Endodermal cell (in vitro differentiated cells): ENCODE results near the gene TRPC6. TPM values are rescaled to one million over a fixed set of nuclear protein-coding genes. Genes with fewer than 3 reads are reported as not detected.

Experiments used
- DNase-seq: peaks from one replicate; pipeline ENCODE4 v3.0.0-alpha.2; 2017
- H3K27ac ChIP-seq: 2 replicates; pipeline ENCODE4 v1.5.1; 2013; ENCODE audit warnings: mild to moderate bottlenecking, low read depth, low read length, moderate library complexity
- H3K27me3 ChIP-seq: 2 replicates; pipeline ENCODE4 v1.6.1; 2013; ENCODE audit warnings: mild to moderate bottlenecking, low read length, moderate library complexity; ENCODE audit not compliant: insufficient read depth, control insufficient read depth, poor library complexity, severe bottlenecking
- H3K36me3 ChIP-seq: 2 replicates; pipeline ENCODE4 v1.7.0; 2013; ENCODE audit warnings: mild to moderate bottlenecking, low read length, moderate library complexity; ENCODE audit not compliant: control insufficient read depth, insufficient read depth
- H3K4me1 ChIP-seq: one replicate; pipeline ENCODE4 v1.7.0; 2013; ENCODE audit warnings: low read length; ENCODE audit not compliant: control insufficient read depth, insufficient read depth
- H3K4me3 ChIP-seq: 2 replicates; pipeline ENCODE4 v1.5.1; 2013; ENCODE audit warnings: mild to moderate bottlenecking, low read length, moderate library complexity
- H3K9ac ChIP-seq: 2 replicates; pipeline ENCODE4 v1.6.1; 2013; ENCODE audit warnings: mild to moderate bottlenecking, low read length, moderate library complexity; ENCODE audit not compliant: poor library complexity, severe bottlenecking; ENCODE audit errors: extremely low read depth
- H3K9me3 ChIP-seq: 2 replicates; pipeline ENCODE4 v1.6.1; 2013; ENCODE audit warnings: mild to moderate bottlenecking, low read length, moderate library complexity; ENCODE audit not compliant: control insufficient read depth
- H3K27ac Mint-ChIP-seq: 2 replicates; pipeline ENCODE4 v1.8.0; 2020; ENCODE audit warnings: mixed read lengths
- H3K27me3 Mint-ChIP-seq: 2 replicates; pipeline ENCODE4 v1.8.0; 2021; ENCODE audit warnings: mild to moderate bottlenecking, mixed read lengths; ENCODE audit not compliant: insufficient read depth
- H3K36me3 Mint-ChIP-seq: 2 replicates; pipeline ENCODE4 v1.8.0; 2020; ENCODE audit warnings: low read depth, mixed read lengths
- H3K4me1 Mint-ChIP-seq: 2 replicates; pipeline ENCODE4 v1.8.0; 2020; ENCODE audit warnings: mixed read lengths
- H3K4me3 Mint-ChIP-seq: 2 replicates; pipeline ENCODE4 v1.8.0; 2020; ENCODE audit warnings: mild to moderate bottlenecking, moderate library complexity, mixed read lengths
- H3K9me3 Mint-ChIP-seq: 2 replicates; pipeline ENCODE4 v1.8.0; 2020; ENCODE audit warnings: mild to moderate bottlenecking, mixed read lengths
- CTCF ChIP-seq: fragments of 200-600 bp; sonication (generic); conservative IDR thresholded peaks from 2 replicates; pipeline ENCODE4 v1.5.0; 2021; ENCODE audit warnings: antibody characterized with exemption, mild to moderate bottlenecking
- WGBS, 2 experiments: methylation state at CpG; one replicate each; pipeline versions ENCODE4 v1.1.5 to v1.1.7; 2013; ENCODE audit warnings: missing lambda C conversion rate in 2 of 2, mixed read lengths in 1 of 2; ENCODE audit not compliant: insufficient coverage in 1 of 2, insufficient read length in 1 of 2; 5-methylcytosine and 5-hydroxymethylcytosine counted together
- total RNA-seq, 2 donors: library from RNA; stranded (reverse); fragmentation: NEBNext Ultra II Directional in 1 of 2; extraction: Animal tissue kit (Norgen Biotek cat#: 25700) in 1 of 2; gene quantifications; 2 replicates in 1 of 2; 3 replicates in 1 of 2; pipeline ENCODE4 v1.2.1, GENCODE V29; 2021

The TRPC6 gene
- total RNA-seq, 2 donors from 2014 or later = 1.2 to 5.1 TPM

GRCh38 chr11:101445761-101446160, 138.0 kb downstream of the TRPC6 start:
- Histone ChIP-seq H3K4me1 (no peaks in the 10 kb centered on the region), H3K27ac (no peak overlapping the region), H3K27me3 (no peaks in the 10 kb centered on the region), H3K9me3 (no peaks in the 10 kb centered on the region), H3K4me3 (no peak overlapping the region), H3K9ac (no peak overlapping the region), H3K36me3 (no peaks in the 10 kb centered on the region)
- no peak overlapping the region for H3K4me3 Mint-ChIP-seq
- no peaks in the 10 kb centered on the region for H3K27me3 Mint-ChIP-seq
- H3K36me3 Mint-ChIP-seq = no peaks in the 10 kb centered on the region
- peaks cover 5% of the 10 kb centered on the region for H3K4me1 Mint-ChIP-seq
- no peak for TF ChIP-seq CTCF
- no peak overlapping the region for H3K27ac Mint-ChIP-seq
- no peak for DNase-seq
- no peaks in the 10 kb centered on the region for H3K9me3 Mint-ChIP-seq

- 80% methylated on average over 1 of the region's 1 CpG; no CpG with 5 or more reads in 1 of the 2 experiments for WGBS, 2 experiments
- Histone ChIP-seq H3K4me1 (no peaks in the 10 kb centered on the region), H3K9ac (no peak overlapping the region), H3K9me3 (no peaks in the 10 kb centered on the region), H3K27me3 (no peaks in the 10 kb centered on the region), H3K4me3 (no peak overlapping the region), H3K27ac (no peak overlapping the region), H3K36me3 (no peaks in the 10 kb centered on the region)
- Mint-ChIP-seq H3K4me3 (no peak overlapping the region), H3K27me3 (no peaks in the 10 kb centered on the region), H3K36me3 (no peaks in the 10 kb centered on the region), H3K9me3 (no peaks in the 10 kb centered on the region), H3K4me1 (peaks cover 5% of the 10 kb centered on the region), H3K27ac (no peak overlapping the region)
- no peak for TF ChIP-seq CTCF
- DNase-seq = no peak
These were observed 139.0 kb downstream of the TRPC6 start for GRCh38 chr11:101444851-101445250.

- peaks cover 2% of the 10 kb centered on the region for H3K4me1 Mint-ChIP-seq
- no peak overlapping the region for H3K4me3 ChIP-seq
- no peak for TF ChIP-seq CTCF
- no peaks in the 10 kb centered on the region for H3K27me3 ChIP-seq
- H3K9me3 Mint-ChIP-seq = no peaks in the 10 kb centered on the region
- DNase-seq = no peak
- H3K4me1 ChIP-seq = no peaks in the 10 kb centered on the region
- no peak overlapping the region for H3K27ac ChIP-seq
- H3K9me3 ChIP-seq = no peaks in the 10 kb centered on the region
- no peaks in the 10 kb centered on the region for H3K36me3 ChIP-seq
- H3K4me3 Mint-ChIP-seq = no peak overlapping the region
- H3K36me3 Mint-ChIP-seq = no peaks in the 10 kb centered on the region
- H3K27ac Mint-ChIP-seq = no peak overlapping the region
- 92 to 99% methylated on average over 5 of the region's 5 CpGs for WGBS, 2 experiments
- H3K27me3 Mint-ChIP-seq = no peaks in the 10 kb centered on the region
- H3K9ac ChIP-seq = no peak overlapping the region
These were observed 139.6 kb downstream of the TRPC6 start for GRCh38 chr11:101444164-101444563.
